ENCODE data around the gene PITPNC1.
"Not testable (repeated sequence)": the region's sequence is repeated elsewhere in the genome, so short reads cannot be mapped to it uniquely, and the experiment has no call there.

PITPNC1 gene

GRCh38 chr17:67605256-67605912 lies 228.3 kb downstream of the PITPNC1 start:
- in situ Hi-C loops (cut with MboI; ENCODE audit: low sequenced_read_pairs) = no loop called here

DNA sequence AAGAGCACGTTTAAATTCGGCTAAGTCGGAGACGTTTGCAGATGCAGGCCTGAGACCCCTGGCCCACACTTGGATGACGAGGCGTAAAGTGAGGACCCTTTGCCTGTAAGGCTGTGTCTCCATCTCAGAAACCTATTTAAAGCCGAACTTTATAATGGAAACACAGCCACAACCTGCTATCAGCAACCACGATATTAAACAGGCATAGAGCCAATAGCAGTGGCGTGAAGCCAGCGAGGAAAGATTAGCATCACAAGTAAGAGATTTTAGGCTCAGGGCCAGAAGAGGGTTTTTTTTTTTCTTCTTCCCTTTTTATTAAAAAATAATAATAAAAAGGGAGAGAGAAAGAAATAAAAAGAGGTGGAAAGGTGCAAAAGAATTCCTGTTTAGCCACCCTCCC lies 229.4 kb downstream of the PITPNC1 start:
- in situ Hi-C loops (cut with MboI; ENCODE audit: low sequenced_read_pairs) = no loop called here

DNA sequence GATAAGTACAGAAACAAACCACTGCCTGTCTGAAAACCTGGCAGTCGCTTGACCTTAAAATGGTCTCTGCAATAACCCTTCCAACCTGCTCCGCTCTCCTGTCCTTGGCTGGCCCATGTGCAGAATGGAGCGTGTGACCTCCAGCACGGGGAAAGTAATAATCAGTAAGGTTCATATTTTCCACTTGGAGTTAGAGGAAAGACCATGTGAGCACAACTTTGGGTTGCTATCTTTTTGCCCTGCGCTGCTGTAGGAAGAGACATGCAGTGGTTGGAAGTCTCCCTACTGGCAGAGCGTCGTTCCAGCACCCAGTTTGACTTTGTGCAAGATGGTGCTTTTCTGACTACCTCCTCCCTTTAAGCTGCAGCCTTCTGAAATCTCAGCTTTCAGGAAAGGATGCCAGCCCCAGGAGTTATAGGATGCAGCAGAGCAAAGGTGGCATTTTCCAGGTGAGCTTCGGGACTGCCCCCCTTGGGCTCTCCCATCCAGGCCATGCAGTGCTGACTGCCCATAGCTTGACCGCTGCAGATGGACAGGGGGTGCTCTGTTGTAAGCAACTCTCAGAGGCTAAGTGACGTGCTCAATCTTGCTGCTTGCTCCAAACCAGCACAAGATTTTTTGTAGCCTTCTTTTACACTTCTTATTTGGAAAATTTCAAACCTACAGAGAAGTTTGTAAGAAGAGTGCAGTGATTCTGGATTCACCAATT lies 230.0 kb downstream of the PITPNC1 start:
- in situ Hi-C loops (cut with MboI; ENCODE audit: low sequenced_read_pairs) = no loop called here

DNA sequence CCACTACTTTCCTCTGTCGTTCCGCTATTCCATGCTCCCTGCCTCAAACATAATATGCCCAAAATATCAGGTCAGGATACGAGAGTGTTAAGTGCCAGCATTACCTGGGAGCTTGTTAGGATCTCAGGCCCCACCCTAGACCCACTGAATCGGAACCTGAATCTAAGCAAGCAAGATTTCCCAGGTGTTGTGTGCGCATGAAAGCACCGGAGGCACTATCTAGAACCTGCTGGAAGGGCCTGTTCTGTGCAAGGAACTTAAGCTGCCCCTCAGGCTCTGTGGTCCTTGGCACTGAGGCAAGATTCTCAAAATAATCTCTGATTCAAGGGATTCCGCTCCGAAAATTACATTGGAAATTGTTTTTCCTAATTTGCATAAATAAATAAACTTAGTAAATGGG lies 233.0 kb downstream of the PITPNC1 start:
- in situ Hi-C loops (cut with MboI; ENCODE audit: low sequenced_read_pairs) = no loop called here

GRCh38 chr17:67613961-67614360 lies 236.9 kb downstream of the PITPNC1 start:
- in situ Hi-C loops (cut with MboI; ENCODE audit: low sequenced_read_pairs) = no loop called here

DNA sequence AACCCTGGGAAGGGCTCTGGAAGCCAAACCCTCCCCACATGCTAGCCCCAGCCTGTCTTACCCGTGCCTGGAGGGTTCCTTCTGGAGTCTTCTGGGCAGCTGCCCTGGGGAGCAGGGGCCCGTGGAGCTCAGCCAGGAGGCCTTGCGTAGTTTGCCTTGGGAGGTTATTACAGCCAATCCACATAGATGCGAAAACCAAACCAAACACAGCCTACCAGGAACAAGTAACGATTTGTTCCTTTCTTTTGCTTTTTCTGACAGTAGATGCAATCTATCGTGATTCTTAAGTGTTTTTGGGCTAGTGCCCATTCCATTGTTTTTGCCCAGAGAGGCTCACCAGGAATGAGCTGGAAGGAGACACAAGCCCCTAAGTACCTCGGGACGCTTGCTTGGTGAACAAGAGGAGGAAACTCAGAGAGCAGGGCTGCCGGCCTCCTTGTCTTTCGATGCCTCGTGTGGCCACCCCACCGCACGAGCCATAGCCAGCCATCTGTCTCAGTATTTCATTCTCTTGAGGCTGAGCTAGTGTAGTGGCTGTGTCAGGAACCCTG lies 238.0 kb downstream of the PITPNC1 start:
- in situ Hi-C loops (cut with MboI; ENCODE audit: low sequenced_read_pairs) = no loop called here

DNA sequence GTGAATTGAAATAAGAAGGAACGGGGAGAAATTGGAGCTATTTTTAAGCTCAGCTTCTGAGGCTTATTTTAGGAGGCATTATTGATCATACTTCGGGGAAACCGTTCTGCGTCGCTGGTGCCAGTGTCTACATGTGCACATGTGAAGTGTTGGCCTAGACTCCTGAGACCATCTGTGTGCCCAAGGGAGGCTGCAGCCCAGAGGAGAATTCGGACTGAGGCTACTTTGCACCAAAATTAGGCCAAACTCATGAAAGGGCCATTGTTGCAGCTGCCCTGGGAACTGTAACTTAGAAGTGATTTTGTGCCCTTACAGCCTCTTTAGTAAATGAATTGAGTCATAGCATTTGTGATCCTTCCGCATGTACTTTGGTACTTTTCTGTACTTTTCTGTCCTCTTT lies 238.7 kb downstream of the PITPNC1 start:
- in situ Hi-C loops (cut with MboI; ENCODE audit: low sequenced_read_pairs) = no loop called here

DNA sequence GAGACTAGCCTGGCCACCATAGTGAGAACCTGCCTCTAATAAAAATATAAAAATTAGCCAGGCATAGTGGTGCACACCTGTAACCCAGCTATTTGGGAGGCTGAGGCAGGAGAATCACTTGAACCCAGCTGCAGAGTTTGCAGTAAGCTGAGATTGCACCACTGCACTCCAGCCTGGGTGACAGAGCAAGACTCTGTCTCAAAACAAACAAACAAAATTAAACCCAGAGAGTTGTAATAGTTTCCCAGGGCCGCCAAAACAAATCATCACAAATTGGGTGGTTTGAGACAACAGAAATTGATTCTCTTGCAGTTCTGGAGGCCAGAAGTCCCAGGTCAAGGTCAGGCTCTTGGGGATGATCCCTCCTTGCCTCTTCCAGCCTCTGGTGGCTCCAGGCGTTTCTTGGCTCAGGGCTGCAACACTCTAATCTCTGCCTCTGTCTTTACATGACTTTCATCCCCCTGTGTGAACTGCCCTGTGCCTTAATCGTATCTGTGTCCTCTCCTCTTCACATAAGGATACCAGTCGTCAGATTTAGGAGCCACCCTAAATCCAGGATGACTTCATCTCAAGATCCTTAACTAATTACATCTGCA lies 240.3 kb downstream of the PITPNC1 start:
- in situ Hi-C loops (cut with MboI; ENCODE audit: low sequenced_read_pairs) = no loop called here

DNA sequence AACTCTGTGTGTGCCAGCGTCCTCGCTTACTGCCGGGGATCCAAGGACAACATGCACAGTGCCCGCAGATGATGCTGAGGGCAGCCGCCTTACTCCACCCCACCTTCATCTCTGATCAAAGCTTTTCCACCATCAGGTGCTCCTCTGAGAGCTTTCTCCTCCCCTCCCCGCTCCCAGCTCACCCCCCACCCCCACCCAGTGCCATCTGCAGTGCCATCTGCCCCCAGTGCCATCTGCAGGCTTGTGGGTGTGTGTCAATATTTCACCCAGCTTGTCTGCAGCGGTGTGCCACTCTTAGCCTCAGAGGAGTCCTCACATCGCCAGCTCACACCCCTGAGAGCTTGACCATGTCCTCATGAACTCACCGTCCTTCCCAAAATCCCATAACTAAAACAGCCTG lies 242.5 kb downstream of the PITPNC1 start:
- in situ Hi-C loops (cut with MboI; ENCODE audit: low sequenced_read_pairs) = no loop called here

DNA sequence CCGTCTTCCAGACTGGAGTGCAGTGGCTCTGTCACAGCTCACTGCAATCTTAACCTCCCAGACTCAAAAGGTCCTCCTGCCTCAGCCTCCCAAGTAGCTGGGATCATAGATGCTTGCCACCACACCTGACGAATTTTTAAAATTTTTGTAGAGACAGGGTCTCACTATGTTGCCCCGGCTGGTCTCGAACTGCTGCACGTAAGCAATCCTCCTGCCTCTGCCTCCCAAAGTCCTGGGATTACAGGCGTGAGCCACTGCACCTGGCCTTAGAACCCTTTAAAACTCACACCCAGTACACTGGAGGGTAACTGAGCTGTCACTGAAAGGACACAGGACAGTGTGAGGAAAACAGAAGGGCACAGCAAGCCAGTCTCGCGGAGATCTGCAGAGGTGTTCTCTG lies 243.0 kb downstream of the PITPNC1 start:
- in situ Hi-C loops (cut with MboI; ENCODE audit: low sequenced_read_pairs) = no loop called here

DNA sequence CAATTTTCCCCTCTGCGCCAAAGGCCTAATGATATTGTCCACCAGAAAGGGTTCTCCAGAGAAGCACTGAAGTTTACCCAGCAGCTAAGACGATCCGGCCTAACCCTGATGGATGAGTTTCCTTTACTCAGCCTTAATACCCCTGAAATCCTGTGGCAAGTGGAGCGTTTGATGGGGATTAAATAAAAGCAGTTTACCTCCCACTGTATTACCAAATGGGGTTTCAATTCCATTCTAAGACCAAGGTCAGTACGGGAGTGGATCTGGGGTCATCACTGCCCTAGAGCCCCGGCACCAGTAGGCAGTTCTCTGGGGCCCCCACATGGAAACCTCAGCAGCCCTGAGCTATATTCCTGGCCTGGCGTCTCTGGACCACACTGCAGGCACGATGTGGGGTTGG lies 243.6 kb downstream of the PITPNC1 start:
- in situ Hi-C loops (cut with MboI; ENCODE audit: low sequenced_read_pairs) = no loop called here

- in situ Hi-C loops (cut with MboI; ENCODE audit: low sequenced_read_pairs) = no loop called here
Measured at GRCh38 chr17:67623767-67624166, 246.7 kb downstream of the PITPNC1 start.

GRCh38 chr17:67624886-67625656 lies 248.0 kb downstream of the PITPNC1 start:
- in situ Hi-C loops (cut with MboI; ENCODE audit: low sequenced_read_pairs) = no loop called here

DNA sequence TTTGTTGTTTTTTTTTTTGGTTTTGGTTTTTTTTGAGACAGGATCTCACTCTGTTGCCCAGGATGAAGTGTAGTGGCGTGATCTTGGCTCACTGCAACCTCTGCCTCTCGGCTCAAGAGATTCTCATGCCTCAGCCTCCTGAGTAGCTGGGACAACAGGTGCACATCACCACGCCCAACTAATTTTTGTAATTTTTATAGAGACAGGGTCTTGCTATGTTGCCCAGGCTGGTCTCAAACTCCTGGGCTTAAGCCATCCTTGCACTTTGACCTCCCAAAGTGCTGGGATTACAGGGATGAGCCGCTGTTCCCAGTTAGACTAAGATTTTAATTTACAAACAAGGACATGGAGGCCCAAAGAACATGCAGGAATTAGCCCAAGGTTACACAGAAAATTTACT lies 248.9 kb downstream of the PITPNC1 start:
- in situ Hi-C loops (cut with MboI; ENCODE audit: low sequenced_read_pairs) = no loop called here

GRCh38 chr17:67628580-67629013 lies 251.5 kb downstream of the PITPNC1 start:
- in situ Hi-C loops (cut with MboI; ENCODE audit: low sequenced_read_pairs) = no loop called here

- in situ Hi-C loops (cut with MboI; ENCODE audit: low sequenced_read_pairs) = no loop called here
Measured at GRCh38 chr17:67629971-67630320, 252.9 kb downstream of the PITPNC1 start.

- in situ Hi-C loops (cut with MboI; ENCODE audit: low sequenced_read_pairs) = not testable (repeated sequence)
Measured at GRCh38 chr17:67630836-67631235, 253.8 kb downstream of the PITPNC1 start.

- in situ Hi-C loops (cut with MboI; ENCODE audit: low sequenced_read_pairs) = no loop called here
Measured at GRCh38 chr17:67632141-67632540, 255.1 kb downstream of the PITPNC1 start.

DNA sequence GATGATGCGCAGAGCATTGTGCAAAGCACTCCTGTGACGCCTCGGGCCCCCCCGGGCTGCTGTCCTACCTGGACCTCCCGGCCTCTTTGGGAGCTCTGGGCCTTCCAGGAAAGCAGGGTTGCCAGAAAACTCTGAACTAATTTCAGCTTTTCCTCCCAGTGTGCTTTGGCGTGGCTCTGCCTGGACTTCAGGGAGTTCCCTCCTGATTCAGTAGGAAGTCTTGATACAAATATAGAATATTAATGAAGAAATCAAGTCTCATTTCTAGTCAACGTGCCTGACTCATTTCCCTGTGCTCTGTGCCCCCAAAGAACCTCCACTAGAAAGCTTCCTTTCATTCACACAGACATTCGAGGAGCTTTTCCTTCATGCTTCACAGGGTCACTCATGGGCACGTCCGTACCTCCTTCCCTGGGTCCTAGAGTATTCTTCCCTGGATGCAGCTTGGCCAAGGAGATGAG lies 256.7 kb downstream of the PITPNC1 start:
- in situ Hi-C loops (cut with MboI; ENCODE audit: low sequenced_read_pairs) = no loop called here

- in situ Hi-C loops (cut with MboI; ENCODE audit: low sequenced_read_pairs) = no loop called here
Measured at GRCh38 chr17:67635681-67636080, 258.6 kb downstream of the PITPNC1 start.

- in situ Hi-C loops (cut with MboI; ENCODE audit: low sequenced_read_pairs) = no loop called here
Measured at GRCh38 chr17:67636312-67636711, 259.2 kb downstream of the PITPNC1 start.

Measured in hTERT RPE-1 (cell line).